Nephron progenitor cell (in vitro differentiated cells): ENCODE measurements around the gene ASPG.

Experiments used
- DNase-seq: peaks from one replicate; pipeline ENCODE4 v3.0.0; 2021
- H3K27ac Mint-ChIP-seq: 2 replicates; pipeline ENCODE4 v1.8.0; 2021; ENCODE audit warnings: mild to moderate bottlenecking, moderate library complexity, mixed read lengths
- H3K27me3 Mint-ChIP-seq: 2 replicates; pipeline ENCODE4 v1.8.0; 2021; ENCODE audit warnings: mild to moderate bottlenecking, low read depth, mixed read lengths; ENCODE audit not compliant: poor library complexity
- H3K36me3 Mint-ChIP-seq: 2 replicates; pipeline ENCODE4 v1.8.0; 2021; ENCODE audit warnings: low read depth, mixed read lengths
- H3K4me1 Mint-ChIP-seq: 2 replicates; pipeline ENCODE4 v1.8.0; 2021; ENCODE audit warnings: mixed read lengths
- H3K4me3 Mint-ChIP-seq: 2 replicates; pipeline ENCODE4 v1.8.0; 2021; ENCODE audit warnings: mild to moderate bottlenecking, moderate library complexity, mixed read lengths
- H3K9me3 Mint-ChIP-seq: 2 replicates; pipeline ENCODE4 v1.8.0; 2021; ENCODE audit warnings: mild to moderate bottlenecking, moderate library complexity, mixed read lengths
- CTCF ChIP-seq: fragments of 200-600 bp; sonication (generic); IDR thresholded peaks from 2 replicates; pipeline ENCODE4 v1.5.0; 2021; ENCODE audit warnings: antibody characterized with exemption

Gene ASPG

GRCh38 chr14:104159990-104160389 lies 74.5 kb downstream of the ASPG start:
- H3K9me3 Mint-ChIP-seq = no peaks in the 10 kb centered on the region
- H3K4me3 Mint-ChIP-seq = no peak overlapping the region
- peaks cover 4% of the 10 kb centered on the region for H3K4me1 Mint-ChIP-seq
- no peaks in the 10 kb centered on the region for H3K27me3 Mint-ChIP-seq
- TF ChIP-seq CTCF = no peak
- no peak overlapping the region for H3K27ac Mint-ChIP-seq
- no peak for DNase-seq
- H3K36me3 Mint-ChIP-seq = no peaks in the 10 kb centered on the region

- H3K36me3 Mint-ChIP-seq = no peaks in the 10 kb centered on the region
- no peak for TF ChIP-seq CTCF
- no peaks in the 10 kb centered on the region for H3K9me3 Mint-ChIP-seq
- H3K27me3 Mint-ChIP-seq = no peaks in the 10 kb centered on the region
- DNase-seq = no peak
- no peak overlapping the region for H3K27ac Mint-ChIP-seq
- no peak overlapping the region for H3K4me3 Mint-ChIP-seq
- H3K4me1 Mint-ChIP-seq = peaks cover 4% of the 10 kb centered on the region
These were observed 76.3 kb downstream of the ASPG start for GRCh38 chr14:104161602-104162367.

GRCh38 chr14:104162495-104162894 lies 77.0 kb downstream of the ASPG start:
- Mint-ChIP-seq H3K36me3 (no peaks in the 10 kb centered on the region), H3K27me3 (no peaks in the 10 kb centered on the region), H3K4me3 (no peak overlapping the region), H3K9me3 (no peaks in the 10 kb centered on the region), H3K4me1 (no peaks in the 10 kb centered on the region), H3K27ac (no peak overlapping the region)
- no peak for DNase-seq
- no peak for TF ChIP-seq CTCF

- Mint-ChIP-seq H3K9me3 (no peaks in the 10 kb centered on the region), H3K4me1 (no peaks in the 10 kb centered on the region), H3K27me3 (no peaks in the 10 kb centered on the region), H3K4me3 (no peak overlapping the region), H3K27ac (no peak overlapping the region), H3K36me3 (no peaks in the 10 kb centered on the region)
- DNase-seq = no peak
- TF ChIP-seq CTCF = no peak
These were observed 78.0 kb downstream of the ASPG start for GRCh38 chr14:104163541-104163940.

- Mint-ChIP-seq H3K36me3 (no peaks in the 10 kb centered on the region), H3K27me3 (no peaks in the 10 kb centered on the region), H3K27ac (no peak overlapping the region), H3K4me1 (no peaks in the 10 kb centered on the region), H3K9me3 (no peaks in the 10 kb centered on the region), H3K4me3 (no peak overlapping the region)
- TF ChIP-seq CTCF = no peak
- no peak for DNase-seq
These were observed 78.5 kb downstream of the ASPG start for GRCh38 chr14:104164041-104164440.

- H3K27me3 Mint-ChIP-seq = peaks cover 3% of the 10 kb centered on the region
- no peak for TF ChIP-seq CTCF
- H3K4me1 Mint-ChIP-seq = peaks cover 2% of the 10 kb centered on the region
- no peak overlapping the region for H3K27ac Mint-ChIP-seq
- no peak overlapping the region for H3K4me3 Mint-ChIP-seq
- no peak for DNase-seq
- no peaks in the 10 kb centered on the region for H3K36me3 Mint-ChIP-seq
- no peaks in the 10 kb centered on the region for H3K9me3 Mint-ChIP-seq
These were observed 79.0 kb downstream of the ASPG start for GRCh38 chr14:104164512-104164911.
